ENCODE results near the gene OR4C13. TPM values are rescaled to one million over a fixed set of nuclear protein-coding genes. Genes with fewer than 3 reads are reported as not detected.
"Not testable (repeated sequence)": the region's sequence is repeated elsewhere in the genome, so short reads cannot be mapped to it uniquely, and the experiment has no call there.

OR4C13 gene
- not detected for total RNA-seq

DNA sequence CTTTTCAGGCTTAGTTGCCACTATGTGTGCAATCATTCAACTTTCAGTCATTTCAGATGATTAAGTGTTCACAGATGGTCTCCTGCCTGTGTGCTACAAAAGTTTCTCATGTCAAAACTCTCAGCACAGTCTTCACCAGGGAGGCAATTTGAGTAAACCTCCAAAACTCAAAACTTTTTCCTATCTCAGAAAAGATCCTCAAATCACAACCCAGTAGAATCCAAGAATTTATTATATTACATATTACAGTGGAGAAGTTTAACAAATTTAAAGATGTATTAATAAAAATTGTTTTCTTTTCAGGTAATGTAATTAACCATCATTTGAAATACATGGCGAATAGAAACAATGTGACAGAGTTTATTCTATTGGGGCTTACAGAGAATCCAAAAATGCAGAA is at the start of gene OR4C13:
OR4C13 (plus strand) TSS at position 301 of the 400 bp plus-strand sequence; CDS start at position 333, 32 bp downstream.
- FAIRE-seq (no peak), DNase-seq (ENCODE audit: low spot score in 2 of 2) (no peak)

DNA sequence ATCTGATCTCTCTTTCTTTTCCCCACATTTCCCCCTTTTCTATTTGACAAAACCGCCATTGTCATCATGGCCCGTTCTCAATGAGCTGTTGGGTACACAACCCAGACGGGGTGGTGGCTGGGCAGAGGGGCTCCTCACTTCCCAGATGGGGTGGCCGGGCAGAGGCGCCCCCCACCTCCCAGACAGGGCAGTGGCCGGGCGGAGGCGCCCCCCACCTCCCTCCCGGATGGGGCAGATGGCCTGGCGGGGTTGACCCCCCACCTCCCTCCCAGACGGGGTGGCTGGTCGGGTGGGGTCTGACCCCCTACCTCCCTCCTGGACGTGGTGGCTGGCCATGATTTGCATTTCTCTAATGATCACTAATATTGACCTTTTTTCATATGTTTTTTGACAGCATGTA is 40.7 kb upstream of the OR4C13 start:
- not testable (repeated sequence) for FAIRE-seq

DNA sequence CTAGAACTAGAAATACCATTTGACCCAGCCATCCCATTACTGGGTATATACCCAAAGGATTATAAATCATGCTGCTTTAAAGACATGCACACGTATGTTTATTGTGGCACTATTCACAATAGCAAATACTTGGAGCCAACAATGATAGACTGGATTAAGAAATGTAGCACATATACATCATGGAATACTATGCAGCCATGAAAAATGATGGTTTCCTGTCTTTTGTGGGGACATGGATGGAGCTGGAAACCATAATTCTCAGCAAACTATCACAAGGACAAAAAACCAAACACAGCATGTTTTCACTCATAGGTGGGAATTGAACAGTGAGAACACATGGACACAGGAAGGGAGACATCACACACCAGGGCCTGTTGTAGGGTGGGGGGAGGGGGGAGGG is 3.5 kb upstream of the OR4C13 start:
- FAIRE-seq; DNase-seq (ENCODE audit: low spot score in 2 of 2): not testable (repeated sequence)

More for the DNA sequence above, 40.7 kb upstream of the OR4C13 start:
- DNase-seq (ENCODE audit: low spot score in 2 of 2): not testable (repeated sequence)

DNA sequence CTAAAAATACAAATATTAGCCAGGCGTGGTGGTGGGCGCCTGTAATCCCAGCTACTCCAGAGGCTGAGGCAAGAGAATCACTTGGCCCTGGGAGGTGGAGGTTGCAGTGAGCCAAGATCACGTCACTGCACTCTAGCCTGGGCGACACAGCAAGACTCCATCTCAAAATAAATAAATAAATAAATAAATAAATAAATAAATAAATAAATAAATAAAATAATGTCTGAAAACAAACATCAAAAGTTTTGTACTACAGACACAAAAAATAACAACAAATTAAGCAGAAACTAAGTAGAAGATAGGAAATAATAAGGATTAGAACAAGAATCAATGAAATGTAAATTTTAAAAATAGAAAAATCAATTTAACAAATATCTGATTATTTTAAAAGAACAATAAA is 21.2 kb downstream of the OR4C13 start:
- FAIRE-seq: peak; percentile 87
- not testable (repeated sequence) for DNase-seq (ENCODE audit: low spot score in 2 of 2)

DNA sequence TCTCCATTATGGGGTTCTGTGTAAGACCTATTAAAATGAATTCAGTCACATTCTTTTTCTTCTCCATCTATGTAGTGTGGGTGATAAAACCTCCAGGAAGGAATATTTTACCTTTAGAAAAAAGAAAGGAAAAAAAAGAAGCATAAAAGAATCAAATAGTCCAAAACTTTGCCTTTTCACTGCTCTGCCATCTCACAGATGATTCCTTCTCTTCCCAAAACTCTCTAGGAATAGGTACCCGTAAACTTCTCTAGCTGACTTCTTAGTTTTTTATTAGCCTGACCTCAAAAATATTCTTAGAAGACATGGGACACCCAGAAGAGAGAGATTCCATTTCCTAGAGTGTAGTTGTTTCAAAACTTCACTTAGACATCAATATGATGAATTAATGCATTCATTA is 30.2 kb downstream of the OR4C13 start, which contains the start of gene OR4C12:
OR4C12 (minus strand) TSS at position 101 of the 400 bp plus-strand sequence; CDS start at position 67, 34 bp downstream.
- not testable (repeated sequence) for FAIRE-seq; DNase-seq (ENCODE audit: low spot score in 2 of 2)

DNA sequence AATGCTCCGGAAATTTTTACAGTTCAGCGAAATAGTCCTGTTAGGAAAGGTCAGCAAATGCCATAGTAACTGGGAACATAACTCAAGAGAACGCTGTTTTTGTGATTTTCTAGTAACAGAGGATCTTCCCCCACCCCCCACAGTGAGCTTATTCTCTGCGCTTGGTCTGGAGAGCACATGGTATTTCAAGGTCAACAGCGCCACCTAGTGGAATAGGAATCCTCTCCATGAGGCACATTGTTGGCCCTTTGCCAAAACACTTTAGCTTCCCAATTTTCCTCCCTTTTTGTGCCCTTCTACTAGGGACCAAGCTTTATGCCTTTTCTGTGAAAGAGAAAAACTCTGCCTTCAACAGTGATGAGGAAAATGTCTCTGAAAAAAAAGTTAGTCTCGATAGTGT is 43.4 kb downstream of the OR4C13 start:
- FAIRE-seq (no peak), DNase-seq (ENCODE audit: low spot score in 2 of 2) (no peak)

Other genes starting within 250 kb of the OR4C13 start
- not detected for gene OR4C12, start 30.1 kb downstream of the OR4C13 start, total RNA-seq
- not detected for gene OR4C45, start 80.5 kb downstream of the OR4C13 start, total RNA-seq